ENCODE data around the gene LIMS1.

LIMS1 gene

DNA sequence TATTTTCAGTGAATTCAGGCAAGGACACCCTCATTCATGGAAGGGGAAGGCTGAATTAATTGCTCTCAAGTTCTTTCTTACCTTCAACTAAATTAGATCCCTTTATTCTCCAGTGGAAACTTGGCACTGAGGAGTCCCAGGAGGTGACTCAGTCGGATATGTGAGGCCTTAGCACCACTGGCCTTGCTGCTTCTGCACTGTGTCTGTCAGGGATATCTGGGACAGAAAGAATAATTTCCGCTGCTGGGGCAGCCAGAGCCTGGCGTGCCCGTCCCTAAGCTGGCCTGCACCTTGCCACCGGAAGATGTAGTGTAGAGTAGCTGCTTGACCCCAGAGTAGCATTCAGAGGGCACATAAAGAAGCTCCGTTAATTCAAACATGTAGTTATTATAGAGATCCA, 53.4 kb downstream of the LIMS1 start:
- DNase-seq (ENCODE audit: low read depth) = no peak
- TF ChIP-seq, protein P1, sequence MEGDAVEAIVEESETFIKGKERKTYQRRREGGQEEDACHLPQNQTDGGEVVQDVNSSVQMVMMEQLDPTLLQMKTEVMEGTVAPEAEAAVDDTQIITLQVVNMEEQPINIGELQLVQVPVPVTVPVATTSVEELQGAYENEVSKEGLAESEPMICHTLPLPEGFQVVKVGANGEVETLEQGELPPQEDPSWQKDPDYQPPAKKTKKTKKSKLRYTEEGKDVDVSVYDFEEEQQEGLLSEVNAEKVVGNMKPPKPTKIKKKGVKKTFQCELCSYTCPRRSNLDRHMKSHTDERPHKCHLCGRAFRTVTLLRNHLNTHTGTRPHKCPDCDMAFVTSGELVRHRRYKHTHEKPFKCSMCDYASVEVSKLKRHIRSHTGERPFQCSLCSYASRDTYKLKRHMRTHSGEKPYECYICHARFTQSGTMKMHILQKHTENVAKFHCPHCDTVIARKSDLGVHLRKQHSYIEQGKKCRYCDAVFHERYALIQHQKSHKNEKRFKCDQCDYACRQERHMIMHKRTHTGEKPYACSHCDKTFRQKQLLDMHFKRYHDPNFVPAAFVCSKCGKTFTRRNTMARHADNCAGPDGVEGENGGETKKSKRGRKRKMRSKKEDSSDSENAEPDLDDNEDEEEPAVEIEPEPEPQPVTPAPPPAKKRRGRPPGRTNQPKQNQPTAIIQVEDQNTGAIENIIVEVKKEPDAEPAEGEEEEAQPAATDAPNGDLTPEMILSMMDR (IDR thresholded peaks at IDR 0.05; ENCODE audit: insufficient read depth, low read depth, low read length, missing control alignments) = no peak
- H3K4me3 ChIP-seq (ENCODE audit: low read depth, low read length) = no peak overlapping the region

DNA sequence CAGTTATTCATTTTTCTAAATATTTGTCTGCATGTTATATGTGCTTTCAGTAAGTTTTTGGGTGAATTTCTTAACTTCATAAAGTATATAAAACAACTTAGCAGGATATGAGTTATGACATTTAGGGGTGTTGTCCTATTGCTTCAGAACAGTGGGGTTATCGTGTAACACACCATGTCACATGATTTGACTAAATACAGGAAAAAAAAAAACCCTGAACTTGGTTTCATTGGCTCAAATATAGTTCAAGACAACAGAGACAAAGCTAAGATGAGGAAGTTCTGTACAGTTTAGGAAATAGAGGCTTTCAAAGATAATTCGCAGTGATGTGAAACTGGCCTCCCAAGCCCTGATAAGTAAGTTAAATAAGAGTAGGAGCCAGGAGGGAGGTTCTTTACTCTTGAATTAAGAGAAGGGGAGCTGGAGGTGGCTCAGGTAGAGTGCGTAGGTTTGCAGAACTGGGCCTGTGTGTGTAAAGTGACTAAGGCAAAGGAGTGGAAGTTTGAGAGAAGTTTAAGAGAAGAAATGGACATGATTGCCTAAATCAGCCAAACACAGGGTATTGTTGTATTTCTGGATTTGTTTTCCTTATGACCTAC, 53.9 kb downstream of the LIMS1 start:
- TF ChIP-seq, protein P1 (IDR thresholded peaks at IDR 0.05; ENCODE audit: insufficient read depth, low read depth, low read length, missing control alignments) = no peak
- DNase-seq (ENCODE audit: low read depth) = no peak
- no peak overlapping the region for H3K4me3 ChIP-seq (ENCODE audit: low read depth, low read length)

DNA sequence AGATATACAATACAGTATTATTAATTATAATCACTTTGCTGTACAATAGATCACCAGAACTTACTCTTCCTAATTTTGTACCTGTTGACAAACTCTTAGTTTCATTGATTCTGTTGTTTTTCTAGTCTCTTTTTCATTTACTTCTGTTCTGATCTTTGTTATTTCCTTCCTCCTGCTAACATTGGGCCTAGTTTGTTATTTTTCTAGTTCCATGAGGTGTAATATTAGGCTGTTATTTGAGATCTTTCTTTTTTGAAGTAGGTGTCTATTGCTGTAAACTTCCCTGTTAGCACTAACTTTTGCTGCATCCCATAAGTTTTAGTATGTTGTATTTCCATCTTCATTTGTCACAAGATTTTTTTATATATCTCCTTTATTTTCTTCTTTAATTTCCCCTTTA, 55.1 kb downstream of the LIMS1 start:
- H3K4me3 ChIP-seq (ENCODE audit: low read depth, low read length) = no peak overlapping the region
- no peak for DNase-seq (ENCODE audit: low read depth)
- TF ChIP-seq, protein P1 (IDR thresholded peaks at IDR 0.05; ENCODE audit: insufficient read depth, low read depth, low read length, missing control alignments) = no peak

DNA sequence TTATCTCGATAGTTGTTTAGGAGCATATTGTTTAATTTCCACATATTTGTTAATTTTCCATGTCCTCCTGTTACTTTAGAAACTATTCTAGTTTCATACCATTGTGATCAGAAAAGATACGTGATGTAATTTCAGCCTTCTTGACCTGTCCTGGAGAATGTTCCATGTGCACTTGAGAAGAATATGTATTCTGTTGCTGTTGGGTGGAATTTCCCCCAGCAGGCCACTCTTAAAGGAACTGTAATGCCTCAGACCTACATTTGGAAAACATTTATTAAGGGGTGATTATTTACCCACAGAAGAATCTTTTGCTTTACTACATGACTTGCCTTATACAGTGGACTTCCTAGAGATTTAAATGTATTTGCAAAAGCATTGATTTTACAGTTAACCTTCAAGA, 55.5 kb downstream of the LIMS1 start:
- TF ChIP-seq, protein P1 (IDR thresholded peaks at IDR 0.05; ENCODE audit: insufficient read depth, low read depth, low read length, missing control alignments) = no peak
- no peak for DNase-seq (ENCODE audit: low read depth)
- no peak overlapping the region for H3K4me3 ChIP-seq (ENCODE audit: low read depth, low read length)

DNA sequence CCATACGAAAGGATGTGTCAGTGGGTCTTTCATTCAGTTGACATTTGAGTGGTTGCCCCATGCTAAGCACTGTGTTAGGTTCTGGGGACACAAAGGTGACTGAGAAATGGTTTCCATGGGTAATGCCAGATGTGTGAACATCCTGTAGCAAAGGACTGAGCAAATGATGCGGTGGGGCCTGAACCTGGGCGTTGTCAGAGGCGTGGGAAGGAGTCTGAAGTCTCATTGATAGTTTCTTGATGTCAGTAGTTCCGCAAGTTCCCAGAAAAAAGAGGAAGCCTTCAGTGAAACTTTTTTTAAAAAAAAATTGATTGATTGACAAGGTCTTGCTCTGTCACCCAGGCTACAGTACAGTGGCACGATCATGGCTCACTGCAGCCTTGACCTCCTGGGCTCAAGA, 56.9 kb downstream of the LIMS1 start:
- no peak overlapping the region for H3K4me3 ChIP-seq (ENCODE audit: low read depth, low read length)
- TF ChIP-seq, protein P1 (IDR thresholded peaks at IDR 0.05; ENCODE audit: insufficient read depth, low read depth, low read length, missing control alignments) = no peak
- DNase-seq (ENCODE audit: low read depth) = peak; percentile 51

DNA sequence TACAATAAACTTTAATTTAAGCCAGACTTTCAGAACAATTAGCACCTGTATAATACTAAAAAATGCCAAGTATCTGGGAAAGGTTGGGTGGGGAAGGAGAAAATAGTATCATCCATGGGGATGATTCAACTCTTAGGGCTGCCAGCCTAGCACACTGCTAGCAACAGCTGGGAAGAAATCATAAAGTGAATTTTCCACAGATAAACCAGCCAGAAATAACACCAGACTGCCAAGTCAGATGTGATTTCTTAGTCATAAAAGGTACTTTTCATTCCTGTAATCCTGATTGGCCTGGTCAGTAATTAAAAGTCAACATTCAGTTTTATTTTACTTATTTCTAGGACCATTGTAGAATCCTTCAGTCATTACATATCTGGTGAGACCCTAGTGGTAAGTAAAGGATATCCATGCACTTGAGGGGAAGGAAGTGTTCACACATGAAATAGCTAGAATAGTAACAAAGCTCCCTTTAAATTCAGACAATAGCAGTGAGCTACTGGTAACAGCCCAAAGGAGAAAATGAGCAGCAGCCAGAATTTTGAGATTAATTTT, 59.4 kb downstream of the LIMS1 start:
- no peak for DNase-seq (ENCODE audit: low read depth)
- TF ChIP-seq, protein P1 (IDR thresholded peaks at IDR 0.05; ENCODE audit: insufficient read depth, low read depth, low read length, missing control alignments) = no peak
- H3K4me3 ChIP-seq (ENCODE audit: low read depth, low read length) = no peak overlapping the region
